GM23248 (cell line): ENCODE results near the gene TAB2.

Source experiments
- EZH2 ChIP-seq: fragments of 200-600 bp; sonication (generic); IDR thresholded peaks from 2 replicates; pipeline ENCODE4 v1.6.1; 2018; ENCODE audit warnings: antibody characterized with exemption, mild to moderate bottlenecking; ENCODE audit not compliant: insufficient read depth, poor library complexity, severe bottlenecking
- EZH2phosphoT487 ChIP-seq: fragments of 200-600 bp; sonication (generic); IDR thresholded peaks from 2 replicates; pipeline ENCODE4 v1.6.1; 2018; ENCODE audit warnings: antibody characterized with exemption, moderate library complexity, mild to moderate bottlenecking, low read depth; ENCODE audit not compliant: insufficient read depth

GRCh38 chr6:149458806-149459205 is 141.3 kb downstream of the TAB2 start:
- TF ChIP-seq EZH2phosphoT487 (no peak), EZH2 (no peak)
